Urinary bladder (tissue), 4 donors: ENCODE measurements around the gene CNR2. TPM values are rescaled to one million over a fixed set of nuclear protein-coding genes. Genes with fewer than 3 reads are reported as not detected.
"Not testable (repeated sequence)": the region's sequence is repeated elsewhere in the genome, so short reads cannot be mapped to it uniquely, and the experiment has no call there.

ENCODE experiments used
- DNase-seq: peaks from one replicate; pipeline ENCODE4 v3.0.0-alpha.2; 2015; ENCODE audit errors: extremely low spot score
- H3K27ac ChIP-seq: one replicate; pipeline ENCODE4 v1.5.1; 2013; ENCODE audit warnings: low read depth, mild to moderate bottlenecking, moderate library complexity
- H3K36me3 ChIP-seq: one replicate; pipeline ENCODE4 v1.6.1; 2013; ENCODE audit warnings: mild to moderate bottlenecking, moderate library complexity; ENCODE audit not compliant: insufficient read depth
- H3K4me1 ChIP-seq: one replicate; pipeline ENCODE4 v1.6.1; 2013; ENCODE audit warnings: mild to moderate bottlenecking, moderate library complexity; ENCODE audit not compliant: insufficient read depth
- H3K4me3 ChIP-seq: one replicate; pipeline ENCODE4 v1.5.1; 2013; ENCODE audit warnings: low read depth, low read length
- WGBS: extraction: QIAGEN DNeasy Blood & Tissue Kit; methylation state at CpG from one replicate; pipeline ENCODE4 v1.1.7; 2013; 5-methylcytosine and 5-hydroxymethylcytosine counted together
- polyA plus RNA-seq: library from polyadenylated mRNA; stranded (reverse); fragments of 200-250 nt; gene quantifications from one replicate; pipeline ENCODE4 v1.2.3, GENCODE V29; 2013
- total RNA-seq: library from RNA; depleted of rRNA; stranded (reverse); fragments of >200 nt; gene quantifications from one replicate; pipeline ENCODE4 v1.2.3, GENCODE V29; 2014
- donor health status: healthy with polysubstance abuse.
- donor health status: healthy.

The CNR2 gene
- total and polyA plus RNA-seq, 2 donors: 0.11 TPM; not detected in 1

GRCh38 chr1:23853124-23853523 is 60.0 kb downstream of the CNR2 start:
- H3K36me3 ChIP-seq, DNase-seq, H3K4me1 ChIP-seq, H3K4me3 ChIP-seq, H3K27ac ChIP-seq: not testable (repeated sequence)
- 95% methylated on average over 20 of the region's 34 CpGs for WGBS

DNA sequence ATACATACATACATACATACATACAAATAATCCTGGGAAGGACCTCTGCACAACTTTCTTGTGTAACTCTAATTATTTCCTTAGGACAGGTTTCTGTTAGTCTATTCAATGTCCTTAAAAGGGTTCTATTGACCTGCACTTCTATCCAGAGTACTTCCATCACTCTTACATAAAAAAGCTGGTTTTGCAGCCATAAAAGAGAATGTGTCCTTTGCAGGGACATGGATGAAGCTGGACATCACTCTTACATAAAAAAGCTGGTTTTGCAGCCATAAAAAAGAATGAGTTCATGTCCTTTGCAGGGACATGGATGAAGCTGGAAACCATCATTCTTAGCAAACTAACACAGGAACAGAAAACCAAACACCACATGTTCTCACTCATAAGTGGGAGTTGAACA is 61.8 kb downstream of the CNR2 start:
- not testable (repeated sequence) for H3K4me3 ChIP-seq, DNase-seq, H3K27ac ChIP-seq, H3K36me3 ChIP-seq, H3K4me1 ChIP-seq

GRCh38 chr1:23848673-23849616 is 64.2 kb downstream of the CNR2 start:
- H3K27ac ChIP-seq: no peak overlapping the region
- H3K36me3 ChIP-seq: peaks cover 4% of the 10 kb centered on the region
- 91% methylated on average over 12 of the region's 12 CpGs for WGBS
- no peak for DNase-seq
- H3K4me1 ChIP-seq: no peaks in the 10 kb centered on the region
- H3K4me3 ChIP-seq: no peak overlapping the region

DNA sequence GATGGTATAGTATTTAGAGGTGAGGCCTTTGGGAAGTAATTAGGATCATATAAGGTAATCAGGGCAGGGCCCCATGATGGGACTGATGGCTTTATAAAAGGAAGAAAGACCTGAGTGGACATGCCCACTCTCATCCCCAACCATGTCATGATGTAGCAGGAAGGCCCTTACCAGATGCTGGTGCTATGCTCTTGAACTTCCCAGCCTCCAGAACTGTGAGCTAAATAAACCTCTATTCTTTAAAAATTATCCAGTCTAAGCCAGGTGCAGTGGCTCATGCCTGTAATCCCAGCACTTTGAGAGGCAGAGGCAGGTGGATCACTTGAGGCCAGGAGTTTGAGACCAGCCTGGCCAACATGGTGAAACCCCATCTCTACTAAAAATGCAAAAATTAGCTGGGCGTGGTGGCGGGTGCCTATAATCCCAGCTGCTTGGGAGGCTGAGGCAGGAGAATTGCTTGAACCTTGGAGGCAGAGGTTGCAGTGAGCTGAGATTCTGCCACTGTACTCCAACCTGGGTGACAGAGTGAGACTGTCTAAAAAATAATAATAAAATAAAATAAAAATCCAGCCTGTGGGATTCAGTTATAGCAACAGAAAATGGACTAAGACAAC is 65.6 kb downstream of the CNR2 start:
- not testable (repeated sequence) for DNase-seq, H3K4me3 ChIP-seq, H3K27ac ChIP-seq, H3K4me1 ChIP-seq, H3K36me3 ChIP-seq
- 98% methylated on average over 2 of the region's 2 CpGs for WGBS

DNA sequence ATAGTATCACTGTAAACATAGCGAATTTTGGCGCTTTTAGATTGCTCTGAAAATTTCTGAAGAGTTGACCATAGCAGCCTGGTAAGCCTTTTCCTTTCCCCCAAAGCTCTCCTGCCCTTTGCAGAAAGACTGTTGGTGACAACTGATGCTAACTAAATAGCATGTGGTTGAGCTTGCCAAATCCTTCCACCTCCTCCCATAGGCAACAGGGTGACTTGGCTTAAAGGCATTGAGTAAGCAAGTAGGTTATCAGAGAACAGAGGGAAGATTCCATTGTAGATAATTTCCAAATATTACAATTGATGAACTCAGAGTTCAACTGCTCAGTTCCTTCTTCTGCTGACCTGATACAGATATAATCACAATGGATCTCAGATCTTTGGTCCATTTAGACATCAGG is 68.0 kb downstream of the CNR2 start:
- Histone ChIP-seq H3K36me3 (peaks cover 2% of the 10 kb centered on the region), H3K4me1 (no peaks in the 10 kb centered on the region), H3K27ac (no peak overlapping the region), H3K4me3 (no peak overlapping the region)
- DNase-seq: no peak
- 98% methylated on average over 2 of the region's 2 CpGs for WGBS

- H3K27ac ChIP-seq: no peak overlapping the region
- DNase-seq: no peak
- H3K36me3 ChIP-seq: peaks cover 2% of the 10 kb centered on the region
- H3K4me1 ChIP-seq: no peaks in the 10 kb centered on the region
- WGBS: 87% methylated on average over 5 of the region's 5 CpGs
- no peak overlapping the region for H3K4me3 ChIP-seq
Observed at GRCh38 chr1:23843644-23844043, 69.5 kb downstream of the CNR2 start.

- under 1% methylated on average over 21 of the region's 21 CpGs for WGBS
- H3K4me3 ChIP-seq: peak overlapping the region; percentile 21
- DNase-seq: no peak
- H3K4me1 ChIP-seq: peaks cover 2% of the 10 kb centered on the region
- no peak overlapping the region for H3K27ac ChIP-seq
- H3K36me3 ChIP-seq: no peaks in the 10 kb centered on the region
Observed at GRCh38 chr1:23838401-23838866, 74.7 kb downstream of the CNR2 start.

DNA sequence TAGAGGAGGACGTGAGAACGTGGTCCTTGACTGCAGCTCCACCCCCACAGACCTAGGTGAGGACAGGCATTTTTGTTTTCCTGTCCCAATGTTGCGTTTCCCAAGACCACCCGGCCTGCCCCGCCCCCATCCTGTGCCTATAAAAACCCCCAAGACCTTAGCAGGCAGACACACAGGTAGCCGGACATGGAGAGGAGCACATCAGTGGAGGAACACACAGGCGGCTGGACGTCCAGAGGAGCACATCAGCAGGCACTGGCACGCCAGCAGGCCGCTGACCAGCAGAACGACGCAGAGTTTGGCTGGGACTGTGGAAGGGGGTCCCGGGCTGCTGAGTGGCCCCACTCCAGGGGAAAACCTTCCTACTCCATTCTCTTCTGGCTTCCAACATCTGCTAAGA is 75.3 kb downstream of the CNR2 start:
- WGBS: 17% methylated on average over 13 of the region's 13 CpGs
- DNase-seq: no peak

GRCh38 chr1:23836037-23836436 is 77.1 kb downstream of the CNR2 start:
- H3K27ac ChIP-seq: no peak overlapping the region
- H3K4me3 ChIP-seq: no peak overlapping the region
- 80% methylated on average over 3 of the region's 3 CpGs for WGBS

More for the DNA sequence above, 75.3 kb downstream of the CNR2 start:
- Histone ChIP-seq H3K36me3 (no peaks in the 10 kb centered on the region), H3K4me1 (peaks cover 2% of the 10 kb centered on the region), H3K4me3 (no peak overlapping the region), H3K27ac (no peak overlapping the region)

GRCh38 chr1:23834156-23834555 is 79.0 kb downstream of the CNR2 start:
- H3K27ac ChIP-seq, H3K36me3 ChIP-seq, DNase-seq, H3K4me1 ChIP-seq, H3K4me3 ChIP-seq: not testable (repeated sequence)
- WGBS: 78% methylated on average over 6 of the region's 6 CpGs

More at GRCh38 chr1:23836037-23836436, 77.1 kb downstream of the CNR2 start:
- peaks cover 2% of the 10 kb centered on the region for H3K4me1 ChIP-seq
- no peaks in the 10 kb centered on the region for H3K36me3 ChIP-seq
- DNase-seq: no peak

GRCh38 chr1:23827717-23828116 is 85.4 kb downstream of the CNR2 start:
- Histone ChIP-seq H3K4me1 (no peaks in the 10 kb centered on the region), H3K4me3 (no peak overlapping the region), H3K36me3 (no peaks in the 10 kb centered on the region), H3K27ac (no peak overlapping the region)
- WGBS: 86% methylated on average over 1 of the region's 1 CpG
- no peak for DNase-seq

GRCh38 chr1:23826590-23826989 is 86.6 kb downstream of the CNR2 start:
- not testable (repeated sequence) for H3K27ac ChIP-seq
- 97% methylated on average over 13 of the region's 13 CpGs for WGBS

GRCh38 chr1:23825762-23826522 is 87.2 kb downstream of the CNR2 start:
- Histone ChIP-seq H3K27ac (no peak overlapping the region), H3K36me3 (no peaks in the 10 kb centered on the region), H3K4me1 (no peaks in the 10 kb centered on the region), H3K4me3 (peak overlapping the region; percentile 68)
- WGBS: 64% methylated on average over 24 of the region's 24 CpGs
- DNase-seq: no peak

More at GRCh38 chr1:23826590-23826989, 86.6 kb downstream of the CNR2 start:
- H3K36me3 ChIP-seq, DNase-seq, H3K4me1 ChIP-seq, H3K4me3 ChIP-seq: not testable (repeated sequence)
